NCI-H748 treated with DMSO at 0.1 percent for 48 hours (cell line): Measurements from ENCODE around the gene CD53.

Experiments
- DNase-seq: peaks from one replicate; lab custom pipeline; 2025; lab: John Stamatoyannopoulos, UW

Gene CD53

GRCh38 chr1:110876748-110877341 is 3.9 kb downstream of the CD53 start:
- DNase-seq, result no peak

DNA sequence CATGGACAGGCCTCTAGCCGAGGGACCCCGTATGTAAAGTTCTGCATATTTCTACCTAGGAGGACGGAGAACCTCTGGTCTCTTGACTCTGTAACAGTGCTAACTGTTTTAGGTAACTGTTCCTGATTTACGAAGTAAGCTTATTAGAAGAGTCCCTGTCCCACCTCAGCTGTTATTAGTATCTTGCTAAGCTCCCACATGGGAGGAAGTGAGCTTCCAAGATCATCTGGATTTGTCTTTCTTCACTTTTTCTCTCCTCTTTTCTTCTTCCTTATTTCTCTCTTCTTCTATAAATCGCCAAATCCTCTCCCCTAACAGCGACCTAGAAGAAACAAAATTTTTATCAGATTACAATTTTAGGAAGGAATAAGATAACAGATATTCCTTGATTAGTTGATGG is 4.4 kb downstream of the CD53 start:
- DNase-seq, result no peak

- DNase-seq, result no peak
These were observed 4.8 kb downstream of the CD53 start for GRCh38 chr1:110877776-110878175.

DNA sequence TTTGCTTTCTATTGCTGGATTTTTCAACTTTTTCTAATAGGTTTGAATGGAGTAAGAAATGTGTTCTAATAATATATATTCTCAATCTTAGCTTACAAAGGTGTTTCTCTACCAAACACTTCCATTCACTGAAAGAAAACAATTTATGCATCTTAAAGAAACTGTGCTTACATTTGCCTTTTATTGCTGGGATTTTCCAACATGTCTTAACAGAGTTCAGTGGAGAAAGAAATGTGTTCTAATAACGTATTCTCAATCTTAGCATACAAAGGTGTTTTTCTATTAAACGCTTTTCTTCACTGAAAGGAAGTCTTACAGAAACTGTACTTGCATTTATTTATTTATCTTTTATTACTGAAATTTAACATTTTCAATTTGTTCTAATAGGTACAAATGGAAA is 5.6 kb downstream of the CD53 start:
- DNase-seq, result no peak

DNA sequence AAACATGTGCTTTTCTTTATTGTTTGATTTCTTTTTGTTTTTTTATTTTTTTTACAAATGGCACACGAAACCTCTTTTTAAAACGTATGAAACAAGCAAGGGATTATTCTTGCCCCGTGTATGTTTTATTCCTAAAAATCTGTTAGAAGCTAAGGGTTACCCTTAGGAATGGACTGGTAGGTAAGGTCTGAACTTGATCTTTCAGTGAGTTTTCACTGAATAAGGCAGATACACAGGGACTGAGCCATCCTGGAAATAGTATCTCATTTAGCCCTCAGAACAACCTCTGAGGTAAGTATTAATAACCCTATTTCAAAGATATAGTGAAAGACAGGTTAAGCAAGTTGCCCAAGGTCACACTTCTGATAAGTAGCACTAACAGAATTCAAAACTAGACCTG is 6.0 kb downstream of the CD53 start:
- DNase-seq, result no peak

DNA sequence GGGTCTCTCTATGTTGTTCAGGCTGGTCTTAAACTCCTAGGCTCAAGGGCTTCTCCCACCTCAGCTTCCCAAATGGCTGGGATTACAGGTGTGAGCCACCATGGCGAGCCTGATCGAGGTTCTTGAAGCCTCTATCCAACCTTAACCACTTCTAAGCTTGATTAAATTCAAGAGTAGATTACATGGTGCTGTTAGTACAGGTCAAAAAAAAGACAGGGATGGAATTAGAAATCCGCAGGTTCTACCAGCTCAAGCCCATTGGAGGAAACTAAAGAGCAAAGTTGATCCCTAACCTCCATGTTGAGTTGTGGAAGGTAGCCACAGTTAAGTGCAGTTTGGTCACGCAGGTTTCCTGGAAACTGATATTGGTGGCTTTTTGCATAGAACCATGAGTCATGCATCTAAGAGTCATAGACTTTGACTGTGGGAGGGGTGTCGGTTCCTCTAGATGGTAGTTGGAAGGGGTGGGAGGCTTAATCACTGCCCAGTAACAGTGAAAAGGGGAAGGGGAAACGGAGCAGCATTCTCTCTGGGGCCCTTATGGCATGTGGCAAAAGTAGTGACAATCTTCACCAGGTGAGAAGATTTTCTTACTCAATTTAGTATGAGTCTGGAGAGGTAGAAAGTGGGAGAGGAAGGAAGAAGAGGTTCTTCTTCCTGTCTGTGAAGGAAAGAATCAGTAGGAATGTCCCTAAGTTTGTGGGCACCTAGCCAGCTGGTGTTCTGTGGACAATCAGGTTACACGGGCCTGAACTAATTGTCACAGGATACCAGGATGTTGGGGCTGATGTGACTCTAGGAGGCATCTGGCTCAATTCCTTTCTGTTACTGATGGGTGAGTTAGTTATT is 7.0 kb downstream of the CD53 start:
- no peak for DNase-seq

- no peak for DNase-seq
These were observed 7.9 kb downstream of the CD53 start for GRCh38 chr1:110880708-110881374.

GRCh38 chr1:110888049-110888448 is 15.1 kb downstream of the CD53 start:
- no peak for DNase-seq

DNA sequence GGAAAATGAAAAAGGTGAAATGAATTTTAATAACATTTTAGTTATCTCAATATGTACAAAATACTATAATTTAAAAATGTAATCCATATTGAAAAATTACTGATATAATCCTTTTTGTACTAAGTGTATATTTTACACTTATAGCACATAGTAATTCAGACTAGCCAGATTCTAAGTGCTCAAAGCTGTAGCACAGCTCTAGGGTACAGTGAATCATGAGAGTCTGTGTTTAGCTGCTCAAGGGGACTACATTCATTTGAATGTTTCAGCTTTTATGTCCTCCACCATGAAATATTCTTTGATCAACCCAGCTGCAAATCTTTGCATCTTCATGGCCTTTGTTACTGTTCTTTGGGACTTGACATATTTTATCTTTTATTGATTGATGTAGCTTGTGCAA is 15.7 kb downstream of the CD53 start:
- no peak for DNase-seq

GRCh38 chr1:110890474-110891196 is 17.7 kb downstream of the CD53 start:
- DNase-seq, result no peak

DNA sequence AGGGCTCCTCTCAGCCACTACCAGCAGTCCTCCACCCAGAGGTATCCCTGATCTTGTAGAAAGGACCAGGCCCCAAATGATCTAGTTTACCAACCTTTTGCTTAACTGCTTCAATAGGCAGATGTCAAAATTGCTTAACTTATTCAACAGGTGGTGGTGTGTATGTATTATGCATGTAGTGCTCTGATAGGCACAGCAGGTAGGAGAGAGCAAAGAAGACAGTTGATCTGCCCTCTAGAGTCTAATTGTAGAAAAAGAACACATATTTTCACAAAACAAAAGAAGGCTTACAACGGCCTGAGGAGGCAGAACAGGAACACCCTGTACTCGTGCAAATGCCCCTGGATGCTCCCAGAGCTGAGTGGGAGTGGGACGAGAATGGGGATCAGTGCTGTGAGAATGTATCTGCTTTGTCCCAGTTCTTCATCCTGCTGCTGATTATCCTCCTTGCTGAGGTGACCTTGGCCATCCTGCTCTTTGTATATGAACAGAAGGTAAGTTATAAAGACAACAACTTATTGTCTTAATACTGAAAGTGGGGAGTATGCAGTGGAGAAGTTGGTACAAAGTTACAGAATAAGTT is 21.1 kb downstream of the CD53 start:
- no peak for DNase-seq

DNA sequence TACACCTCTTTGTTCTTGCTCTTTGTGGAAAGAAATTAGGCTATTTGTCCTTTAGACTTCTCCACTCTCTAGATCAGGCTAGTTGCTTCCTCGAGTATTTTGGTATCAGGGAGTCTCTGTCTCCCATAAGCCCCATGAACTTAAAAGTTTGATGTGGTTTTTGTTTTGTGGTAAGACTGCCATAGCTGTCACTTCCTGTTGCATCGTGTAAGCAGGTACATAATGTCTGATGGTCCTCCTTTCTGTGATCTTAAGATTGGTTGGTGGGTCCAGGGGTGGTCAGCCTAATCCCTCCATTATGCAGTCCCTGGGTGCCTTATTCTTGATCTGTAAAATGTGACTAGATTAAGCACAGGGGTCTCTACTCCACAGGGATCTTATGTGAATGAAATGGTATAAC is 23.1 kb downstream of the CD53 start:
- DNase-seq, result no peak

GRCh38 chr1:110897681-110898080 is 24.7 kb downstream of the CD53 start:
- no peak for DNase-seq

- DNase-seq, result no peak
These were observed 25.9 kb downstream of the CD53 start for GRCh38 chr1:110898734-110899457.

DNA sequence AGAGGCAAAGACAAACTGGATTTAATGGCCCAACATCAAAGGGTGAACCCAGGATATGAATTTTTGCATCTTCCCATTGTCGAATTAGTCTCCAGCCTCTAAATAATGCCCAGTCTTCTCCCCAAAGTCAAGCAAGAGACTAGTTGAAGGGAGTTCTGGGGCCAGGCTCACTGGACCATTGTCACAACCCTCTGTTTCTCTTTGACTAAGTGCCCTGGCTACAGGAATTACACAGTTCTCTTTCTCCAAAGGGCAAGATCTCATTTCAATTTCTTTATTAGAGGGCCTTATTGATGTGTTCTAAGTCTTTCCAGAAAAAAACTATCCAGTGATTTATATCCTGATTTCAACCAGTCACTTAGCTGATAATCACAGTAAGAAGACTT is 26.5 kb downstream of the CD53 start:
- DNase-seq, result no peak

DNA sequence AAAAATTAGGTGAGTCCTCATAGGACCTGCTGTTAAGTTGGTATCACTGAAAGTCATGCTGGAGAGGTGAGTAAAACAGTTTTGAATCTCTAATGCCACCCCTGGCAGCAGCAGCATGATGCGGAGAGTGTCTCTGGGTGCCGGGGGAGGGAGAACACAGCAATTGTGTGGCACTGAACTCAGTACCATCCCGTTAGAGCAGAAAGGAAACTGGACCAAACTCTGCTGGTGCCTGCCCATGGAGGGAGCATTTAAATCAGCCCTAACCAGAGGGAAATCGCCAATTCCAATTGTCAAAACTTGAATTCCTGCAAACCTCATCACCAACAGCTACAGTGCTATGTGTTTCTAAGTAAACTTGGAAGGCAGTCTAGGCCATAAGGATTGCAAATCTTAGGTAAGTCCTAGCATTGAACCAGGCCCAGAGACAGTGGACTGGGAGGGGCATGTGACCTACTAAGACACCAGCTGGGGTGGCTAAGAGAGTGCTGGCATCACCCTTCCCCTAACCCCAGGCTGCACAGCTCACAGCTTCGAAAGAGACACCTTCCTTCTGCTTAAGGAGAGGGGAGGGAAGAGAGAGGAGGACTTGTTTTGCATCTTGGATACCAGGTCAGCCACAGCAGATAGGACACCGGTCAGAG is 30.0 kb downstream of the CD53 start:
- DNase-seq, result no peak

GRCh38 chr1:110903853-110904500 is 31.0 kb downstream of the CD53 start:
- no peak for DNase-seq

DNA sequence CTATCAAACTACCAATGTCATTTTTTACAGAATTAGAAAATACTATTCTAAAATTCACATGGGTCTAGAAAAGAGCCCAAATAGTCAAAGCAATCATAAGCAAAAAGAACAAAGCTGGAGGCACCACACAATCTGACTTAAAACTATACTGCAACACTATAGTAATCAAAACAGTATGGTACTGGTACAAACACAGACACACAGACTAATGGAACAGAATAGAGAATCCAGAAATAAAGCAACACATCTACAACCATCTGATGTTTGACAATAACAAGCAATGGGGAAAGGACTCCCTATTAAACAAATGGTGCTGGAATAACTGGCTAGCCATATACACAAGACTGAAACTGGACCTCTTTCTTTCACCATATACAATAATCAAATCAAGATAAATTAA is 39.8 kb downstream of the CD53 start:
- DNase-seq, result no peak

DNA sequence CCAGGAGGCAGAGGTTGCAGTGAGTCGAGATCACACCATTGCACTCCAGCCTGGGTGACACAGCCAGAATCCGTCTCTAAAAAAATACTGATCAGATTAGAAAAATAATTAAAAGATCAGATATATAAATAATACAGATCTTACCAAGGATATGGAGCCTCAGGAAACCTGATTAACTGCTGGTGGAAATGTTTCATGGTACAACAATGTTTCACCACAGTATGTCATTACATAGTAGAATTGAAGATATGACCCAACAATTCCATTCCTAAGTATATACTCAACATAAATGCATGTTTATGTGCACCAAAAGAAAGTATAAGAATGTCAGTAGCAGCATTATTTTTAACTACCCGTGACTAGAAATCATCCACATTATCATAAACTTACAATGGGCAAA is 41.7 kb downstream of the CD53 start:
- DNase-seq, result no peak

DNA sequence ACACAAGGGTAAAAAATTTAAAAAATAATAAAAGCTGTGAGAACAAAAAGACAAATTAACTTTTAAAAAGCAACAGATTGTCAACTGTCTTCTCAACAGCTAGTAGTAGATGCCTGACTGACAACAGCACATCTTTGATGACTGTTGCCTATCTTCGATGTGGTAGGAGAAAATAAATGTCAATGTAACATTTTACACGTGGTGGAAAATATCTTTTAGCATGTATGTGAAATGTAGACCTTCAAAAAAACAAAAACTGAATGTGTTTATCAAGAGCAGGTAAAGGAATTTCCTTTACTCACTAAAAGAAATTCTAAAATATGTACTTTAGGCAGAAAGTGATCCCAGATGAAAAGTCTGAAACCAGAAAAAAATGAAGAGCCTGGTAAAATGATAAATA is 42.9 kb downstream of the CD53 start:
- DNase-seq, result no peak

- DNase-seq, result no peak
These were observed 43.3 kb downstream of the CD53 start for GRCh38 chr1:110916274-110916668.
